GM12865 (cell line): Measurements from ENCODE around the gene LENG9.

Experiments
- DNase-seq: peaks from one replicate; pipeline ENCODE4 v3.0.0; 2010; ENCODE audit warnings: low read depth
- H3K4me3 ChIP-seq: 2 replicates; pipeline ENCODE4 v1.5.1; 2011; ENCODE audit warnings: mild to moderate bottlenecking, low read depth, low read length, control low read depth
- TF ChIP-seq, protein P1 (sequence below): IDR thresholded peaks from 2 replicates; pipeline ENCODE4 v1.5.1; 2011; ENCODE audit warnings: low read length, control low read depth, low read depth, inconsistent platforms; ENCODE audit not compliant: insufficient read depth; ENCODE audit errors: missing control alignments

The LENG9 gene

GRCh38 chr19:54455786-54456422, 7.7 kb downstream of the LENG9 start:
- TF ChIP-seq, protein P1, sequence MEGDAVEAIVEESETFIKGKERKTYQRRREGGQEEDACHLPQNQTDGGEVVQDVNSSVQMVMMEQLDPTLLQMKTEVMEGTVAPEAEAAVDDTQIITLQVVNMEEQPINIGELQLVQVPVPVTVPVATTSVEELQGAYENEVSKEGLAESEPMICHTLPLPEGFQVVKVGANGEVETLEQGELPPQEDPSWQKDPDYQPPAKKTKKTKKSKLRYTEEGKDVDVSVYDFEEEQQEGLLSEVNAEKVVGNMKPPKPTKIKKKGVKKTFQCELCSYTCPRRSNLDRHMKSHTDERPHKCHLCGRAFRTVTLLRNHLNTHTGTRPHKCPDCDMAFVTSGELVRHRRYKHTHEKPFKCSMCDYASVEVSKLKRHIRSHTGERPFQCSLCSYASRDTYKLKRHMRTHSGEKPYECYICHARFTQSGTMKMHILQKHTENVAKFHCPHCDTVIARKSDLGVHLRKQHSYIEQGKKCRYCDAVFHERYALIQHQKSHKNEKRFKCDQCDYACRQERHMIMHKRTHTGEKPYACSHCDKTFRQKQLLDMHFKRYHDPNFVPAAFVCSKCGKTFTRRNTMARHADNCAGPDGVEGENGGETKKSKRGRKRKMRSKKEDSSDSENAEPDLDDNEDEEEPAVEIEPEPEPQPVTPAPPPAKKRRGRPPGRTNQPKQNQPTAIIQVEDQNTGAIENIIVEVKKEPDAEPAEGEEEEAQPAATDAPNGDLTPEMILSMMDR = no peak
- H3K4me3 ChIP-seq = no peak overlapping the region
- no peak for DNase-seq

DNA sequence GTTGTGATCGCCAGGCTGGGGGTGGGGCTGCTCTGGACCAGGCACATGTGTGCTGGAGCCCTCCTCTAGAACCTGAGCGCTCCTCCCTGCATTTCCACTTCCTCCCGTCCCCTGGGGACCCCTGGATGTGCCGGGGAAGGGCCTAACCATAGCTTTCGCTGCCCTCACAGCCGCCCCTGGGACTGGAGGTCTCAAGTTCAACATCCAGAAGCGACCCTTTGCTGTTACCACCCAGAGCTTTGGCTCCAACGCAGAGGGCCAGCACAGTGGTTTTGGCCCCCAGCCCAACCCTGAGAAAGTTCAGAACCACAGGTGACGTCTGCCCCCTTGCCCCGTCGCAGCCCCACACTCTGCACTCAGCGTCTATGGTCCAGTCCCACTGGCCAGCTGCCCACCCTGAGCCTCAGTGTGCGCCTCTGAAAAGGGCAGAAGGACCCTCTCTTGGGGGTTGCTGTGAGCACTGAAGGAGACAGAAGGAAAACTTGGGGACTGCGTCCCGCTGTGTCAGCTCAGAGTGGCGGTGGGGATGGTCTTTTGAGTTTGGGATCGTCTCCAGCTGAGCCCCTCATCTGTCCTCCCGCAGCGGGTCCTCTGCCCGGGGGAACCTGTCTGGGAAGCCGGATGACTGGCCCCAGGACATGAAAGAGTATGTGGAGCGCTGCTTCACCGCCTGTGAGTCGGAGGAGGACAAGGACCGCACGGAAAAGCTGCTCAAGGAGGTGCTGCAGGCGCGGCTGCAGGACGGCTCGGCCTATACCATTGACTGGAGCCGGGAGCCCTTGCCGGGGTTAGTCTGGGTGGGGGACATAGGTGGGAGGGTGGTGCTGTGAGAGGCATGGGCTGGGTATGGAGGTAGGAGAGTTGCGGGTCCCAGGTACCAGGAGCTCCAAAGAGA, 8.6 kb downstream of the LENG9 start:
- H3K4me3 ChIP-seq = no peak overlapping the region
- DNase-seq = no peak
- TF ChIP-seq, protein P1 = no peak

DNA sequence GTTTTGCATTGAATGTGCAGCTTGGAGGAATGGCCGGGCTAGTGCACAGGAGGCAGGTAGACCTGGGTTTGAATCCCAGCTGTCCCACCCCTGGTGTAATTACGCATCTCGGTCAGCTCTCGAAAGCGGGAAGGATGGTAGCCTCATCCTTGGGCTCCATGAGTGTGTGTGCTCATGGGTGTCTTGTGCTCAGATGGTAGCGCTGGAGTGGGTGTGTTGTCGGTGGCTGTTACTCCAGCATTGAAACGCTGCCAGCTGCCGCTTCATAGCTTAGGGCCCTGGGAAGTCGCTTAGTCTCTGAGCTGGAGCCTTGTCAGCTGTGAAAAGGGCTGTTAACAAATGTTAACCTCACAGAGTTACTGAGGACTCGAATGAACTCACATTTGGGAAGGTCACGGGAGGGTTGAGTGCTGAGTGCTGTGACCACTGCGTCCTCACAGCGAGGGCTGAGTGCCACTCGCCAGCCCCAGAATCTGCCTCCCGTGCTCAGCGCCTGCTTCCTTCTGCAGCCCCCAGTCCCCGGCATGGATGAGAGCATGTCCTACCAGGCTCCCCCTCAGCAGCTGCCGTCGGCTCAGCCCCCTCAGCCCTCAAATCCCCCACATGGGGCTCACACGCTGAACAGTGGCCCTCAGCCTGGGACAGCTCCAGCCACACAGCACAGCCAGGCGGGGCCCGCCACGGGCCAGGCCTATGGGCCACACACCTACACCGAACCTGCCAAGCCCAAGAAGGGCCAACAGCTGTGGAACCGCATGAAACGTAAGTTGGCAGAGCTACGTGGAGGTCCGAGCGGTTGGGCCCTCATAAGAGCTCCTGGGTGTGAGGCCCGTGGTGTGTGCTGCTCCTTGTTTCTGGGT, 9.4 kb downstream of the LENG9 start:
- DNase-seq = no peak
- TF ChIP-seq, protein P1 = no peak
- H3K4me3 ChIP-seq = no peak overlapping the region

GRCh38 chr19:54452626-54453025, 11.0 kb downstream of the LENG9 start:
- no peak overlapping the region for H3K4me3 ChIP-seq
- DNase-seq = no peak
- TF ChIP-seq, protein P1 = no peak

- no peak overlapping the region for H3K4me3 ChIP-seq
- TF ChIP-seq, protein P1 = no peak
- DNase-seq = no peak
These were observed 11.6 kb downstream of the LENG9 start for GRCh38 chr19:54451997-54452396.

GRCh38 chr19:54451331-54451871, 12.2 kb downstream of the LENG9 start:
- TF ChIP-seq, protein P1 = no peak
- H3K4me3 ChIP-seq = peak overlapping the region; percentile 83
- no peak for DNase-seq
